GM21576 (cell line): ENCODE measurements around the gene GRID2.
"Not testable (repeated sequence)": the region's sequence is repeated elsewhere in the genome, so short reads cannot be mapped to it uniquely, and the experiment has no call there.

Experiments used
- ATAC-seq: cut with Tn5 transposase; IDR thresholded peaks from one replicate; pipeline ENCODE4 v1.9.1; 2021; ENCODE audit warnings: mild to moderate bottlenecking, moderate library complexity; ENCODE audit not compliant: unreplicated experiment

GRID2 gene

DNA sequence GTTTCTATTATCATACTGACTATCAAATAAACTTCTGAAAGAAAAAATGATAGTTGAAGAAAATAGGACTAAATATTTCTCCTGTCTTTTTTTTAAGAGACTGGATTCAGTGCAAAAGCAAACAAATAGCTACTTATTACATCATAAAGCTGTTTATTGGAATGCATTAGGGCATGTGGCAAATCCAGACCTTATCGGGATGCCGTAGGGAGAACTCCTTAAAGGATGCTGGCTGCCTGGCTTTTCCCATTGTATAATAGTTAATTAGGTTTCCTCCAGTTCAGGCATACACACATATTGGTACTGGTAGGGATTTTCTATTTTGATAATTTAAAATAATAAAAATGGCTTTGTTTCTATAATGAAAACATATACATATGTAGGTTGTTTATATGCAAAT, 985.5 kb downstream of the GRID2 start:
- no peak for ATAC-seq

DNA sequence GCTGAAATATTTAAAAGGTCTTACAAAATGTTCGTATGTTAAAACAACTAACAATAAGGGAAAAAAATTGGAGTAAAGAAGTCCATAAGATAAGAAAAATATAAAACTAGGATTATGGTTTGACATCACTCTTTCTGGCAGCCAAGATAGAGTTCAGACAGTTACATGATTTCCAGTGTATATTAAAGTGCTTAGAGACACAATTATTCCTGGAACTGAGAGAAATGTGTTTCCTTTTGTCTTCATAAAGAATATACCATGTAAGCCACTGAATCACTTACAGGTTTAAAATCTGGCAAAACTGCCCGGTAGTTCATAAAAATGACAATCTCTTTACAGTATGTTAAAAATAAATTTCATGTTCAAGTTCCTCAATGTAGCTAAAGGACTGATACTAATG, 986.1 kb downstream of the GRID2 start:
- no peak for ATAC-seq

DNA sequence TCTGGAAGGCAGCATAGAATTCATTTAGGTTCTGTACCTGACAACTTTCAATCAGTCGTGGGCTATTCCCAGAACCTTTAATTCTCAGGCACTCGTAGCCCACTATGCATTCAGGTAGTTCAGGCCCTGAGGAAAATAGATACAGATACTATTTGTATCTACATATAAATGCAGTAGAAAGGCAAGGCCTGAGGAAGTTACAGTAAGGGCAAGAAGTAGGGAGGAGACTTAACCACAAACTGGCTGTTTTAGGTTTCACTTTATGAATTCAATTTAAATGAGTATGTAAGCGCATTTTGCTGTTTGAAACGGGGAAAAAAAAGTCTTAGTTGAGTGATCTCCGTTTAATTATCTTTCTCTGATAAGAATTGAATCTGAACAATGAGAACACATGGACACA, 995.4 kb downstream of the GRID2 start:
- ATAC-seq: no peak

DNA sequence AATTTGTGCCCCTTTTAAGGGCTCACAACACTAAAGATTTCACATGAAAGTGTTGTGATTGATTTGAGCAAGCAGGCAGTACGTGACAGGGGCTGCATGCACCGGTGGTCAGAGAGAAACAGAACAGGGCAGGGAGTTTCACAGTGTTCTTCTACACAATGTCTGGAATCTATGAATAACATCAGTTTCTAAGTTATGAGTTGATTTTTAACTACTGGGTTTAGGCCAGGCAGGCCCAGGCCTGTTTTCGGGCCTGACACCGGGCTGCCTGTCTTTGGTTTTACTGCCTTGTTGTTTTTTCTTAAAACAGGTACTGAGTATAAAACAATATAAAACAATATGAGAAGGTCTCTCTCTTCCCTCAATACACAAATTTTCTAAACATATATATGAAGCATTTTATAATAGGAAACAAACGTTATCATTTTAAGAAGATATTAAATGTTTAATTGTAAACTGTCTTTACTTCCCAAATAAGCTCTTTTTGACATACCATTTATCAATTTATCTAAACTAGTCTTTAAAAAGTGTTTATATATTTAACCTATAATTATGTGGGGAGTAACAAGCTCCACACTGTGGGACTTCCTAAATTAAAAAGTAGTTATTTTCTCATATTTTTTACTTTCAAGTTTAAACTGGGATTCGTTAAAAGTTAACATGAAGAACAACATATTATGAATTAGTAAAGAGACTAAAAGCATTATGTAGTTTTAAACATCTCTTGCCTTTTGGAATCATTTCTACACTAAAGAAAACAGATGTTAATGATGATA, 997.2 kb downstream of the GRID2 start:
- not testable (repeated sequence) for ATAC-seq

DNA sequence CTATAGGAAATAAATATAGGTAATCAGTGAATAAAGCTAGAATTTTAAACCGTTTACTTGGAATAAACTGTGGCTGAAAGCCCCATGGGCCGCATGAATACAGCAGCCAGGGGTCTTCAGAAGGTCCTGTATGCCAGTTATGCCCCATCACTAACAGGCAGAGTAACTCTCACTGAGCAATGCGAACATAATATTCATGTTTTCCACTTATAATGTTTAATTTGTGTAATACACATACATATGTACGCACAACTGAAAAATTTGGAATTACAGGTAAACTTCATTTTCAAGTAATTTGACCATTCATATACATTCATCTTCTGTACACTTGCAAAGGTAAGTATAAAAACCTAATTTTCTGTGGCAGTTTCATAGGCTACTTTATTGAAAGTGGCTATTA, 998.5 kb downstream of the GRID2 start:
- ATAC-seq: no peak

DNA sequence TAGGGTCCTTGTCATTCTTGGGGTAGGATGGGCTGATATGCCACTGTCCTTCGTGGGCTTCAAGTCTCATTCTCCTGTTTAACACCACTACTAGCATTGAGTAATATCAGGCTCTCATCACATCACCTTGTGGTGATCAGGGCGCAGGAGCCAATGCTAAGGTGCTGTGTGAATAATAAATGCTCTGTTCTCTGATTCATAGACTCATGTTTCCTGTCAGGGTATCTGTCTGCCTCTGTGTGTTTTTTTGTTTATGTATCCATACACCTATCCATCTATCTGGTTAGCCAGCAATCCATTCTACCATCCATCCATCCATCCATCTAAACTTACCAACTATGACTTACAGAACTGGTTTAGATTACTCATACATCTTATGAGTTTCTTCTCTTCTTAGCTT, 999.7 kb downstream of the GRID2 start:
- no peak for ATAC-seq

DNA sequence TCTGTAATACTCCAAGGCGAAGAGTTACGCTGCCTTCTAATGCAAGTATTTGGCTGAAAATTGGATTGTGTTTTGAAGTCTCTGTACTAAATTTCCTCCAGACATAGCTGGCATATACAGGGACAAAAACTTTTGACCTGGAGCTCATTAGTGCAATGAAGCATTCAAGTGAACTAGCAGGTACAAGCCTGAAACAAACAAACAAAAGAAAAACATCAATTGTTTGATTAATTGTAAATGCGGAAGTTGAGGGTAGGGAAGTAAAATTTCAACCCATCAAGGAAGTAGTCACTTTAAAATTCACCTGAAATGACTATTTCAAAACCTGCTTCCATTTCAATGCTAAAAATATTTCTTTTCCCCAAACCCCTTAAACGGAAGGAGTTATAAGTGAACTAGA, 1008.5 kb downstream of the GRID2 start:
- ATAC-seq: no peak

DNA sequence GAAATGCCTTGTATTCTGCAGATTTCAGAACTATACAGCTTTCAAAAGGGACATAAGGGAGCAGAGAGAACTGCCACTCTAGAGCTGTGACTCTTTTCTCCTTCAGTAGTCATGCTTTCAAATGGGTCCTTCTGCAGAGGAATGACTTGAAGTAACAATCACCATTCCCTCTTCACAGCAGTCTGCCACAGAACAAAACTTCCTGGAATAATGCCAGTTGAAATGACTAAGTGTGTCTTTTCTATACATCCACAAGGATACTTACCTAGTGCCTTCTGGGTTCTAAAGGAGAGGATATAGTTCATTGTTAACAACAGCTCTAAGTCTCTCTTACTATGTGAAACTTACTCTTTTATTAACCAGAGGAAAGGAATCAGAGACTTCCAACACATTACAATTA, 1009.4 kb downstream of the GRID2 start:
- no peak for ATAC-seq

DNA sequence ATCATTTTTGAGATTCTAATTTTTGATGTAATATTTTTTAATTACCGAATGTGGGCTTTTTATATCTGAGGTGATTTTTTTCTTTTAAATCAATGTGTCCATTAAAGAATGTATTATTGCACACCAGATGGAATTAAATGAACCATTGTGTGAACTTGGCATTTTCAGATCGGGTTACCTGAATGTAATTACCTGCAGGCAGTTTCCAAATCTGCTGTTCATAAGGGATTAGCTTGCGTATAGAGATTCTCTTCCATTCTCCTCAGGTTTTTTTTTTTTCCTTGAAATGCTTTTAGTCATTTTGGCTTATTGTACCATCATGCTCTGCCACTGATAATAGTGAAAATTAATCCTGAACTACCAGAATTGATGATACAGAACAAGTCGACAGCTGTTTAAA, 1013.3 kb downstream of the GRID2 start:
- no peak for ATAC-seq

DNA sequence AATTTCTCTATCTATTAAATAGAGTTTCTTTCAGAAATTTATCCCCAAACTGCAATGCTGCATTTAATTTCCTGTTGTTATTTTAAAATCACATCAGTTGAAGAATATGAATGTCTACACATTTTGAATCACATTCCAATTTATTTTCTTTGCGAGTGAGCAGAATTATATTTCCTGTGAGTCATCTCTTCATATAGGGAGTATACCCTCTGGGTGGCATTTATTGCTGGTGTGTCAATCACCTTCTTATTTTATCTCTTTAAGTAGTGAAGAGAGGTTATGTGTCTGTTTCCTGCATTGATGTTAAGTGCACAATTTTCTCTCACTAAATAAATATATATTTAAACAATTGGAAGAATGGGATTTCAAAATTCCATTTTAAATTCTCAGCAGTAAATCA, 1013.8 kb downstream of the GRID2 start:
- no peak for ATAC-seq

DNA sequence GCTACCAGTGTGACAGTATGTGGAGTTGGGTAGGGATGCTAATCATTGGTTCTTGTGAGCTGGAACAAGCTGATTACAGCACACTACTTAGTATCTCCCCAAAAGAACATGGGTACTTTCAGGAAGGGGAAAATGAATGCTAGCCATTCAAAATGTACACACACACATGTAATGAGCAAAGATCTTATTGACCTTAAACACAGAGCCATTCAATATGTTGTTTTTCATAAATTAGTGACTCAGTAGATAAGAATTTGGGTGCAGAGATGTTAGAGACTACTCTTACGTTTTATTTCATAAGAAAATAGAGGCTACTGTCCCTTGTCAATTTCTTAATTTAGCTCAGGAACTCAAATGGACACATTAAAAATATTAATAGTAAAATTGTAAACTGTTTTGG, 1015.3 kb downstream of the GRID2 start:
- no peak for ATAC-seq

DNA sequence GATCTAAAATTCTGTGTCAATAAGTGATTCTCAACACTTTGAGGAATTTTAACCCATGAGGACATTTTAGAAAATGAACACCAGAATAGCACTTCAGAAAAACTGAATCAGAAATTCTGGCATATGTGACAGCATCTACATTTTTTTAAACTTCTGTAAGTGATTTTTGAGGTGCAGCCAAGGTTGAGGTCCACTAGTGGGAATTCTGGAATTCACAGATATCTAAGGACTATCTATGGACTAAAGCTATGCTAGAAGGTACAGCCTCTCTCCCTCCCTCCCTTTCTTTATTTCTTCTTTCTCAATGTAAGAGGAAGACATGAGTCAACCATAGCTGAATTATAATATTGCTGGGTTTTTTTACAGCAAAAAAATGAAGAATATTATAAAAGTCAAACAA, 1016.6 kb downstream of the GRID2 start:
- ATAC-seq: no peak

DNA sequence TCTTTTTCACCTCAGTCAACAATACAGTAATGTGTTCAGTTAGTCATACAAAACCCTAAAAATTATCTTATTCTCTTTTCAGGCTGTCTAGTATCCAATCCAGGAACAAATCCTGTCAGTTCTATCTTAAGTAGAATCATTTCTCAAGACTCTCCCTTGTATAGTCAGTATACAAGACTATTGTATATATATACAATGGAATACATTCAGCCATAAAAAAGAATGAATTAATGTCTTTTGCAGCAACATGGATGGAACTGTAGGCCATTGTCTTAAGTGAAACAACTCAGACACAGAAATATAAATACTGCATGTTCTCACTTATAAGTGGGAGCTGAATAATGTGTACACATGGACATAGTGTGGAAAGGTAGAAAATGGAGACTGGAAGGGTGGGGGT, 1023.6 kb downstream of the GRID2 start:
- ATAC-seq: no peak

DNA sequence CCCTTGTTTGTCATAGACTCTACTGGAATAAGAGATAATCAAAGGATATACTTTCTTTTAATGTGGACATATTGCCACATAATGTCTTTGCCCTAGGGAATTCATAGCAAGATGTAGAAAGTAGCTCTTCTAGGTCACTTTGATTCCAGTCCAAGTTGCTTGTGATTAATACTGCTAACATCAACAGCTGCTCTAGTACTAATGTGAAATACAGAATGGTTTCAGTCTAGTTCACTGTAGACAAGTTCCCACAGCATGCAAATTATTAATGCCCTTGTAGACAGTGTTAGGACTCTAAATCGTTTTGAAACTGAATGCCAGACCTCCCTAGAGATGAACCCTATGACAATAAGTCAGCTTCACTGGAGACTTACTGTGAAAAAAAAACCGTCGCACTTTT, 1030.2 kb downstream of the GRID2 start:
- ATAC-seq: peak; percentile 80

DNA sequence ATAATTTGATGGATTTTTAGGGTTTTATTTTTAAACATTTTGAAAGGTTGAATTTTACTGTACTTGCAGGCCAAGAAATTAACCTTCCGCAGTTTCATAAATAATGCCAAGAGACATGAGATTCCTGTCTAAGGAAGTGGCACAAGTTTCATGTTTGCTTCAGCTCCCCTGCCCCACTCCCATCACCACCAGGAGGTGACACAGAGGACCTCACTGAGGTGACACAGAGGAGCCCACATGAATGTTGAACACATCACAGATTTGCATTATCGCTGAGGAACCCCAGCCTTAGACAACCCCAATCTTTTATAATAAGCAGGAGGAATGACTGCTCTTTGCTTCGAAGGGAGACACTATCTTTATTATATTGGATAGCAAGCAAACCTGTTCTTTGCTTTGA, 1033.4 kb downstream of the GRID2 start:
- ATAC-seq: no peak

DNA sequence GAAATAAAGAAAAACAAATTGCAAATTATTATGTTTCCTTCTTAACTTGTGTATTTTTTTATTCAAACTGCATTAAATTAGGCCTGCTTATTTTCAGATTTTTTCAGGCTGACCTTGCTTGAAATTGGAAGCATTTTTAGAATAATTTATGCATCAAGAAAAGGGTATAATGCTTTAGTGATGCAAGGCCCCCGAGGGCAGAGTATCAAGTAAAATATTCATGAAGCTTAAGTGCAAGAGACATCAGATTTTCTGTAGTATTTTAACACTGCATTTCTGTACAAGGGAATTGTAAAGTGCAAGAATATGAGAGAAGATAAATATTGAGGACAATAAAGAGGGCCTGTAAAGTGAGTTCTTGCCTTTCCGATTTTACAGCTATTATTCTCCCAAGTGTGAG, 1039.0 kb downstream of the GRID2 start:
- ATAC-seq: no peak

DNA sequence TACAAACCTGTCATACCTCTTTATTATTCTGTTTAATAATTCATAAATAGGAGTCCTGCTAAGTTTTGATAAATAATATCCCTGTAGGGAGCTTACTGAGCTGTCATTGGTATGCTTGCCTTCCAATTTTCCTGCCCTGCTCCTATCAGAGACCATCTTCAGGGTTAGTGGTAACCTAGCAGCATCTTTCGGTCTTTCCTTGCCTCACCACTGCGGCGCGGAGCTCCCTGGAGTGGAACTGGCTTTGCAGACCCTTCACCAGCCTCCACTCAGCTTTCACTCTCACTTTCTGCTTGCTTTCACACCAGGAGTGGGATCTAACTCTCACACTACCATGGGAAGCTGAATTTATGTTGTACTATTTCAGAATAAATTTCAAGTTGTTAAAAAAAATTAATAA, 1043.1 kb downstream of the GRID2 start:
- no peak for ATAC-seq

DNA sequence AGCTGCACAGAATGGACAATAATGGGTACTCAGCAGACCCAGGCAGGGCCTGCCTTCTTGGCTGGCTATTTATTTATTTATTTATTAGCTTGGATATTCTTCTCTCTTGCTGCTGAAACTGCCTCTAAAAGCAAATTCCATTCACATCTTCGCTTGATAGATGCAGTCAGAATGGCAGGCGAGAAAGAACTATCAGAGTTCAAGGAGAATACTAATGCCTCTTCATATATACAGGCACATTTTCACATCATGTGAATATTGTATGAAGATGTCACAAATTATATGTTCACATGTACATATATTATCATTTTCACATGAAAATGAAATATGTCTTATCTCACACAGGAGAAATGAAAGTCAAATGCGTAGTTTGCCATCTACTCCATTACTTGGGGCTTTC, 1045.1 kb downstream of the GRID2 start:
- no peak for ATAC-seq

DNA sequence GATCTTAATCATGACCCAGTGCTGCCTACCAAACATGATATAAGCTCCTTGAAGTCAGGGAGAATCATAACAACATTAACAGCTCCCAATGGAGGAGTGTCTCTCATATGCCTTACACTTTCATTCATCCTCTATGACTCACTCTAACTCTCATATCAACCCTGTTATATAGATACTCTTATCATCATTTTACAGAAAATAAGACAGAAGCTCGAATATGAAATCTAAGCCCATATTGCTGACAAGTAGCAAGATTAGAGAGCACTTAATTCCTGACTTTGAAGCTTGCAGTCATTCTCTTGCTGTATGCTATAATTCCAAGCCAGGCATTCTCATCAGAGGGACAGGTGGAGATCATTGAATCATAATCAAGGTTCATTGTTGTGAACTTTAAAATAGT, 1048.1 kb downstream of the GRID2 start:
- no peak for ATAC-seq

DNA sequence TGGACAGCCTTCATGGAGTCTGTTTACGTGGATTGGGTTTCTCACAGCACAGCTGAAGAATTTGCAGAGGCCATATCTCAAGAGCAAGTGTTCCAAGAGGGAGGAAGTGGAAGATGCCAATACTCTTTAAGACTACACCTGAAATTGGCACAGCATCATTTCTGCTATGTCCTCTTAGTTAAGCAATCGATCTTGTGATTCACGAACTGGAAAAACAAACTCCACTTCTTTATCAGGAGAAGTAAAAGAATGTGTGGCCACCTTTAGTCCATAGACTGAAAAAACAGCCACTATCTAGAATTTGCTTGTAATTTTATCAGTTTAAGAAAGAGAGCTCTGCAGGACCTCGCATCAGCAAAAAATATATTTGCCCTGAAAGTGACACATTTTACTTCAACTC, 1051.6 kb downstream of the GRID2 start:
- no peak for ATAC-seq

DNA sequence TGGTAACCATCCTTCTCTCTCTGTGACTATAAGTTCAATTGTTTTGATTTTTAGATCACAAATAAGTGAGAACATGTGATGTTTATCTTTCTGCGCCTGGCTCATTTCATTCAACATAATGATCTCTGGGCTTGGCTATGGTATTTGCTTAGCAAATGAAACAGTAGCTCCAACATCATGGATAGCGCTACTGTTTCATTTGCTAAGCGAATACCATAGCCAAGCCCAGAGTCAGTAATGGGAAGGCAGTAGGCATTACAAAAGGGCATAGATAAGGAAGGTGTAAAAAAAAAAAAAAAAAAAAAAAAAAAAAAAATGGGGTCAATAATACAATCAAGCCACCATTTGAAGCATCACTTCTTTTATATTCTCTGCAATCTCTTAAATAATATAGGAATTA, 1055.8 kb downstream of the GRID2 start:
- ATAC-seq: no peak

DNA sequence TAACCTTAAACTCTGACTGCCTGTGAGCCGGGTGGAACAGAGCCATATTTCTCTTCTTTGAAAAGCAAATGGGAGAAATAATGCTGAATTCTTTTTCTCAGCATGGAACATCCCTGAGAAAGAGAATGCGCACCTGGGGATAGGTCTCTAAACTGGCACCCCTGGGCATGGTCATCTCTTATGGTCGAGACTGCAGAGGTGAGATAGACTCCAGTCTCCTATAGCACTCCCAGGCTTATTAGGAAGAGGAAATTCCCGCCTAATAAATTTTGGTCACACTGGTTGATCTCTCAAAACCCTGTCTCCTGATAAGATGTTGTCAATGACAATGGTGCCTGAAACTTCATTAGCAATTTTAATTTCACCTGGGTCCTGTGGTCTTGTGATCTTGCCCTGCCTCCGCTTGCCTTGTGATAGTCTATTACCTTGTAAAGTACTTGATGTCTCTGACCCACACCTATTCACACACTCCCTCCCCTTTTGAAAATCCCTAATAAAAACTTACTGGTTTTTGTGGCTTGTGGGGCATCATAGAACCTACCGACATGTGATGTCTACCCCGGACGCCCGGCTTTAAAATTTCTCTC, 1062.5 kb downstream of the GRID2 start:
- ATAC-seq: not testable (repeated sequence)

DNA sequence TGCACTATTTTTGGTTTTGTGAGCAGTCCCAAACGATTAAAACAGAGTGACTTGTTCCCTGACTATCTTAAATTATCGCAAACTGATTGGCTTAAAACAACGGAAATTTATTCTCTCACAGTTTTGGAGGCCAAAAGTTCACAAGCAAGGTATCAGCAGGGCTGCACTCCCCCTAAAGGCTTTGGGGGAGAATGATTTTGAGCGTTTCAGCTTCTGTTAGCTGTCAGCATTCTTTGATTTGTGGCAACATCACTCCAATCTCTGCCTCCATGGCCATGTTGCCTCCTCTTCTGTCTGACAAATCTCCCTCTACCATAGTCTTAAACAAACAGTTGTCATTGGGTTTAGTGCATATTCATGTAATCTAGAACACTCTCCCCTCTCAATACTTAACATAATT, 1065.2 kb downstream of the GRID2 start:
- ATAC-seq: no peak
